Vagina (tissue), 2 donors: ENCODE data around the gene DHX8. TPM values are rescaled to one million over a fixed set of nuclear protein-coding genes. Genes with fewer than 3 reads are reported as not detected.
"Not testable (repeated sequence)": the region's sequence is repeated elsewhere in the genome, so short reads cannot be mapped to it uniquely, and the experiment has no call there.

ENCODE experiments used
- DNase-seq, 2 donors: peaks; one replicate each; pipeline ENCODE4 v3.0.0-alpha.2; 2017; ENCODE audit errors: extremely low spot score in 2 of 2
- H3K27ac ChIP-seq: fragments of 200-600 bp; sonication (generic); one replicate; pipeline ENCODE4 v1.5.1; 2019
- H3K27me3 ChIP-seq: fragments of 200-600 bp; sonication (generic); one replicate; pipeline ENCODE4 v1.5.1; 2019
- H3K36me3 ChIP-seq, 2 donors: fragments of 200-600 bp; sonication (generic); one replicate each; pipeline ENCODE4 v1.5.1; 2017 to 2019
- H3K4me1 ChIP-seq: fragments of 200-600 bp; sonication (generic); one replicate; pipeline ENCODE4 v1.5.1; 2019
- H3K4me3 ChIP-seq, 2 donors: fragments of 200-600 bp; sonication (generic); 1 replicate in 1 of 2; 2 replicates in 1 of 2; pipeline ENCODE4 v1.5.1; 2016 to 2019
- H3K9me3 ChIP-seq: fragments of 200-600 bp; sonication (generic); one replicate; pipeline ENCODE4 v1.5.1; 2019
- POLR2A ChIP-seq, 2 donors: fragments of 450-650 bp; IDR thresholded peaks; one replicate each; pipeline ENCODE4 v1.6.1; 2017; ENCODE audit warnings: antibody characterized with exemption in 2 of 2, mild to moderate bottlenecking in 2 of 2, moderate library complexity in 2 of 2
- POLR2AphosphoS5 ChIP-seq, 2 donors: sonication (generic); formaldehyde crosslinking; IDR thresholded peaks; one replicate each; pipeline ENCODE4 v1.9.0; 2017; ENCODE audit warnings: antibody characterized with exemption in 2 of 2, mild to moderate bottlenecking in 2 of 2, low read depth in 1 of 2; ENCODE audit not compliant: insufficient read depth in 1 of 2
- intact Hi-C: fragments of 100-400 bp; cut with DNase I; formaldehyde crosslinking; loops from one replicate; pipeline ENCODE4 v1.15.1; 2023
- total RNA-seq: library from RNA; depleted of rRNA; stranded (reverse); fragments of >200 nt; gene quantifications from one replicate; pipeline ENCODE4 v1.2.3, GENCODE V29; 2016
- TF ChIP-seq, protein P1 (sequence below), 3 experiments: fragments of 450-650 bp in 2 of 3; fragments of 200-600 bp in 1 of 3; sonication (generic) in 1 of 3; IDR thresholded peaks; one replicate each; pipeline ENCODE4 v1.5.1; 2017 to 2019; ENCODE audit warnings: antibody characterized with exemption in 3 of 3, mild to moderate bottlenecking in 2 of 3, moderate library complexity in 2 of 3

DHX8 gene
- total RNA-seq, 1 donor from 2014 or later: 32.7 TPM

DNA sequence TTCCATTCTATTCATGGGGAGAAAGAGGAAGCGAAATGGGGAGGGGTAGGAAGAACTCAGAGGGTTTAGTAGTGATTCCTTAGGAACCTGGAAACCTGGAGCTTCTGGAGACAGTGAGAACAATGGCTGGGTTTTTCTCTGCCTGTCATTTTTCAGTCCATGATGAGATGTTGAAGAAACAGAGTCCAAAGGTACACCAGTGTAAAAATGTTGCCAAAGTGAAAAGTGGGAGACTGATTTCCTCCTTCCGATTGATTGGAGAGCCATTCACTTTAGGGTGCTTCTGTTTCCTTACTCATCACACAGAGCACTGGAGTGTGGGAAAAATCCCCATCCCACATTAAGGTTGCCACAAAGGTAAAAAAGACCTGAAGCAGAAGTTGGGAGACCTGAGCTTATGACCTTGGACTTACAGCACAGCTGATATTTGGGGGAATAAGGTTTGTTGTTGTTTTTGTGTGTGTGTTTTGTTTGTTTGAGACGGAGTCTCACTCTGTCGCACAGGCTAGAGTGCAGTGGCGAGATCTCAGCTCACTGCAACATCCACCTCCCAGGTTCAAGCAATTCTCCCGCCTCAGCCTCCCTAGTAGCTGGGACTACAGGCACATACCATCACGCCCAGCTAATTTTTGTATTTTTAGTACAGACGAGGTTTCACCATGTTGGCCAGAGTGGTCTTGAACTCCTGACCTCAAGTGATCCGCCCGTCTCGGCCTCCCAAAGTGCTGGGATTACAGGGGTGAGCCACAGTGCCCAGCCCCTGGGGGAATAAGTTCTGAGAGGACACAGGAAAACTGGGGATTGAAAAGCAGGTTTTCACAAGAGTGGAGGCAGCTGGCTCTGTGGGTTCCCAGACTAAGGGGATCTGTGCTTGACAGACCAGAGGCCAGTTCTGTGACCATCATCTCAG is 1.4 kb upstream of the DHX8 start:
- DNase-seq: no peak
- H3K27me3 ChIP-seq: no peaks in the 10 kb centered on the region
- no peak for TF ChIP-seq POLR2AphosphoS5 (IDR thresholded peaks at IDR 0.05; ENCODE audit: insufficient read depth in 1 of 2, low read depth in 1 of 2)
- intact Hi-C loops: loop anchor here (2.0 kb wide), 1 partner anchor 88 kb away; no protein-coding TSS in a partner anchor
- H3K36me3 ChIP-seq: no peaks in the 10 kb centered on the region
- H3K4me3 ChIP-seq: no peak overlapping the region
- H3K27ac ChIP-seq: peak overlapping the region; percentile 86
- peaks cover 30% of the 10 kb centered on the region for H3K4me1 ChIP-seq
- H3K9me3 ChIP-seq: no peaks in the 10 kb centered on the region

DNA sequence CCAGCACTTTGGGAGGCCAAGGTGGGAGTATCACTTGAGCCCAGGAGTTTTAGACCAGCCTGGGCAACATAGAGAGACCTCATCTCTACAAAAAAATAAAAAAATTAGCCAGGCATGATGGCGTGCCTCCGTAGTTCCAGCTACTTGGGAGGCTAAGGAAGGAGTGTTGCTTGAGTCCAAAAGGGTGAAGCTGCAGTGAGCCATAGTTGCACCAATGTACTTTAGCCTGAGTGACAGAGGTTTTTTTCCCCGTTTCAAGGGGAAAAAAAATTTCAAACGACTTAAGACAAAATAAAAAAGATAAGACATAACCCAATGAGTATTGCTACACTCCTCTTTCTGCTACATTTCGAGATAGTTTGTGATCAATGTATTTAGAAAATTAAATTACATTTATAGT is 6.8 kb downstream of the DHX8 start:
- peaks cover 24% of the 10 kb centered on the region for H3K4me1 ChIP-seq
- intact Hi-C loops: no loop called here
- peaks cover 0 to 60% of the 10 kb centered on the region in 2 donors for H3K36me3 ChIP-seq
- no peak for DNase-seq
- H3K27me3 ChIP-seq: no peaks in the 10 kb centered on the region
- no peaks in the 10 kb centered on the region for H3K9me3 ChIP-seq
- TF ChIP-seq, protein P1, sequence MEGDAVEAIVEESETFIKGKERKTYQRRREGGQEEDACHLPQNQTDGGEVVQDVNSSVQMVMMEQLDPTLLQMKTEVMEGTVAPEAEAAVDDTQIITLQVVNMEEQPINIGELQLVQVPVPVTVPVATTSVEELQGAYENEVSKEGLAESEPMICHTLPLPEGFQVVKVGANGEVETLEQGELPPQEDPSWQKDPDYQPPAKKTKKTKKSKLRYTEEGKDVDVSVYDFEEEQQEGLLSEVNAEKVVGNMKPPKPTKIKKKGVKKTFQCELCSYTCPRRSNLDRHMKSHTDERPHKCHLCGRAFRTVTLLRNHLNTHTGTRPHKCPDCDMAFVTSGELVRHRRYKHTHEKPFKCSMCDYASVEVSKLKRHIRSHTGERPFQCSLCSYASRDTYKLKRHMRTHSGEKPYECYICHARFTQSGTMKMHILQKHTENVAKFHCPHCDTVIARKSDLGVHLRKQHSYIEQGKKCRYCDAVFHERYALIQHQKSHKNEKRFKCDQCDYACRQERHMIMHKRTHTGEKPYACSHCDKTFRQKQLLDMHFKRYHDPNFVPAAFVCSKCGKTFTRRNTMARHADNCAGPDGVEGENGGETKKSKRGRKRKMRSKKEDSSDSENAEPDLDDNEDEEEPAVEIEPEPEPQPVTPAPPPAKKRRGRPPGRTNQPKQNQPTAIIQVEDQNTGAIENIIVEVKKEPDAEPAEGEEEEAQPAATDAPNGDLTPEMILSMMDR (IDR thresholded peaks at IDR 0.05): no peak
- TF ChIP-seq POLR2AphosphoS5 (IDR thresholded peaks at IDR 0.05; ENCODE audit: insufficient read depth in 1 of 2, low read depth in 1 of 2) (no peak), POLR2A (IDR thresholded peaks at IDR 0.05) (no peak)
- H3K27ac ChIP-seq: no peak overlapping the region
- H3K4me3 ChIP-seq: no peak overlapping the region

DNA sequence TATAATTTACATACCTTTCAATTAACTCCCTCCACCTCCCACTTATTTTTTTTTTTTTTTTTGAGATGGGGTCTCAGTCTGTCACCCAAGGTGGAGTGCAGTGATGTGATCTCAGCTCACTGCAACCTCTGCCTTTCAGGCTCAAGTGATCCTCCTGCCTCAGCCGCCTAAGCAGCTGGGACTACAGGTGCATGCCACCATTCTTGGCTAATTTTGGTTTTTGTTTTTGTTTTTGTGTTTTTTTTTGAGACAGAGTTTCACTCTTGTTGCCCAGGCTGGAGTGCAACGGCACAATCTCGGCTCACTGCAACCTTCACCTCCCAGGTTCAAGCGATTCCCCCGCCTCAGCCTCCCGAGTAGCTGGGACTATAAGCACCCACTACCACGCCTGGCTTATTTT is 25.7 kb downstream of the DHX8 start:
- H3K4me1 ChIP-seq, DNase-seq, H3K27me3 ChIP-seq, H3K9me3 ChIP-seq, H3K27ac ChIP-seq, intact Hi-C loops, H3K4me3 ChIP-seq: not testable (repeated sequence)
- peaks cover 0 to 77% of the 10 kb centered on the region in 2 donors for H3K36me3 ChIP-seq

DNA sequence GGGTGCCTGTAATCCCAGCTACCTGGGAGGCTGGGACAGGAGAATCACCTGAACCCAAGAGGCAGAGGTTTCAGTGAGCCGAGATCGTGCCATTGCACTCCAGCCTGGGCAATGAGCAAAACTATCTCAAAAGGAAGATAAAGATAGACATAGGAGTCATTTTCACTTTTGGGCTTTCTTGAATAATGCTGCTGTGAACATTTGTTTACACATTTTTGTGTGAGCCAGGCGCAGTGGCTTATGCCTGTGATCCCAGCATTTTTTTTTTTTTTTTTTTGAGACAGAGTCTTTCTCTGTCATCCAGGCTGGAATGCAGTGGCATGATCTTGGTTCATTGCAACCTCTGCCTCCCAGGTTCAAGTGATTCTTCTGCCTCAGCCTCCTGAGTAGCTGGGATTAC is 27.4 kb downstream of the DHX8 start:
- DNase-seq, H3K9me3 ChIP-seq, H3K4me1 ChIP-seq, H3K27me3 ChIP-seq, intact Hi-C loops, H3K27ac ChIP-seq, H3K4me3 ChIP-seq: not testable (repeated sequence)
- H3K36me3 ChIP-seq: peaks cover 0 to 72% of the 10 kb centered on the region in 2 donors

DNA sequence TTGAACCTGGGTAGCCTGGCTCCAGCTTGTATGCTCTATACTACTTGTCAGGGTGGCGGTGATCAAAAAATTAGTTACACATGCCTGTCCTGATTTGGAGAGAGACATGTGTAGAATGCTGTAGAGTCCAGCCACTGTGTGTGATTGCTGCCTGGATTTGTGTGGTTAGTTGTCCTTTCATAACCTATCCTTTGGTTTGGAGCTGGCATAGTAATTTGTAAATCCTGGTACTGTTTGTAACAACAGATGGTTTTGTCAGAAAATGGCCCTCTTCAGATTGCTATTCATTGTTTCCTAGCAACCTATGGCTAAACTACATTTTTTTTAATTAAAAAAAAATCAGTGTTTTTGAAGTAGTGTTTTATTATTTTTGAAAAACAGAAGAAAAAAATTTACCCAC is 31.9 kb downstream of the DHX8 start:
- Histone ChIP-seq H3K36me3 (peaks cover 0 to 78% of the 10 kb centered on the region in 2 donors), H3K4me3 (no peak overlapping the region), H3K4me1 (no peaks in the 10 kb centered on the region), H3K27me3 (no peaks in the 10 kb centered on the region), H3K9me3 (no peaks in the 10 kb centered on the region), H3K27ac (no peak overlapping the region)
- DNase-seq: no peak
- TF ChIP-seq, protein P1 (IDR thresholded peaks at IDR 0.05): no peak
- TF ChIP-seq POLR2A (IDR thresholded peaks at IDR 0.05): no peak
- TF ChIP-seq POLR2AphosphoS5 (IDR thresholded peaks at IDR 0.05; ENCODE audit: insufficient read depth in 1 of 2, low read depth in 1 of 2): no peak
- intact Hi-C loops: no loop called here

DNA sequence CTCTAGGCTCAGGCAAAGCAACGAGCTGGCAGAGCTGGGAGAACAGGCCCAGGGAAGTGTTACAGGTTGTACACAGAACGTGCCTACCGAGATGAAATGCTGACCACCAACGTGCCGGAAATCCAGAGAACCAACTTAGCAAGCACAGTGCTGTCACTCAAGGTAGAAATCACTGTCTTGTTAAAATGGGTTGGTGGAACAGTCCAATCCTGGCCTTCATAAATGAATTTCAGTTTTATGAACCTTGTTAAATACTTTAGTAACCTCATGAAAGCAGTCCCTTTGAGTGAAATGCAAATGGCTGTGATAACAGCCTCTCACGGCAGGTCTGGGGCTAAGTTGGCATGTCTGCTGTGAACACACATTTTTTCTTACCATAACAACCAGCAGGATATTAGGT is 33.4 kb downstream of the DHX8 start:
- Histone ChIP-seq H3K4me3 (no peak overlapping the region), H3K27ac (no peak overlapping the region), H3K36me3 (peaks cover 0 to 87% of the 10 kb centered on the region in 2 donors), H3K4me1 (no peaks in the 10 kb centered on the region), H3K9me3 (no peaks in the 10 kb centered on the region), H3K27me3 (no peaks in the 10 kb centered on the region)
- no peak for DNase-seq
- intact Hi-C loops: no loop called here
- no peak for TF ChIP-seq POLR2AphosphoS5 (IDR thresholded peaks at IDR 0.05; ENCODE audit: insufficient read depth in 1 of 2, low read depth in 1 of 2)
- TF ChIP-seq, protein P1 (IDR thresholded peaks at IDR 0.05): no peak
- no peak for TF ChIP-seq POLR2A (IDR thresholded peaks at IDR 0.05)
